Upper lobe of right lung (tissue), 1 donor: ENCODE measurements around the gene SEL1L. TPM values are rescaled to one million over a fixed set of nuclear protein-coding genes. Genes with fewer than 3 reads are reported as not detected.

Source experiments
- ATAC-seq: fragments of 200-7000 bp; cut with Tn5 transposase; one replicate; pipeline ENCODE4 v1.9.1; 2020; ENCODE audit warnings: mild to moderate bottlenecking, moderate library complexity
- DNase-seq: peaks from one replicate; pipeline ENCODE4 v3.0.0-alpha.2; 2020
- H3K27ac ChIP-seq: fragments of 200-600 bp; one replicate; pipeline ENCODE4 v1.8.0; 2022
- H3K27me3 ChIP-seq: fragments of 200-600 bp; one replicate; pipeline ENCODE4 v1.8.0; 2022; ENCODE audit warnings: mild to moderate bottlenecking
- H3K36me3 ChIP-seq: fragments of 200-600 bp; one replicate; pipeline ENCODE4 v1.8.0; 2022
- H3K4me1 ChIP-seq: fragments of 200-600 bp; one replicate; pipeline ENCODE4 v1.8.0; 2022
- H3K4me3 ChIP-seq: fragments of 200-600 bp; one replicate; pipeline ENCODE4 v1.8.0; 2022; ENCODE audit warnings: mild to moderate bottlenecking
- H3K9me3 ChIP-seq: fragments of 200-600 bp; one replicate; pipeline ENCODE4 v1.8.0; 2022
- CTCF ChIP-seq: fragments of 200-600 bp; IDR thresholded peaks from one replicate; pipeline ENCODE4 v1.8.0; 2022; ENCODE audit warnings: antibody characterized with exemption
- intact Hi-C: fragments of 100-400 bp; cut with DNase I; formaldehyde crosslinking; loops from one replicate; pipeline ENCODE4 v1.11.0; 2022
- total RNA-seq: library from RNA; stranded (reverse); fragmentation: NEBNext Ultra II Directional; extraction: Animal tissue kit (Norgen Biotek cat#: 25700); gene quantifications from one replicate; pipeline ENCODE4 v1.2.1, GENCODE V29; 2021
- donor health status: DM: no; HTN: yes; CAD: no; lungs with severe emphysema.

The SEL1L gene
- total RNA-seq, 1 donor from 2014 or later = 108 TPM

- DNase-seq (no peak), ATAC-seq (no peak)
- H3K27ac ChIP-seq = no peak overlapping the region
- no peaks in the 10 kb centered on the region for H3K27me3 ChIP-seq
- no peak overlapping the region for H3K4me3 ChIP-seq
- H3K36me3 ChIP-seq = peaks cover 74% of the 10 kb centered on the region
- H3K9me3 ChIP-seq = no peaks in the 10 kb centered on the region
- intact Hi-C loops = no loop called here
- peaks cover 32% of the 10 kb centered on the region for H3K4me1 ChIP-seq
- TF ChIP-seq CTCF = no peak
Measured at GRCh38 chr14:81525129-81525528, 8.5 kb downstream of the SEL1L start.

- Histone ChIP-seq H3K27ac (no peak overlapping the region), H3K27me3 (no peaks in the 10 kb centered on the region), H3K4me1 (peaks cover 32% of the 10 kb centered on the region), H3K36me3 (peaks cover 74% of the 10 kb centered on the region), H3K4me3 (no peak overlapping the region), H3K9me3 (no peaks in the 10 kb centered on the region)
- TF ChIP-seq CTCF = no peak
- intact Hi-C loops = no loop called here
- ATAC-seq (no peak), DNase-seq (no peak)
Measured at GRCh38 chr14:81523616-81524015, 10.0 kb downstream of the SEL1L start.

- H3K27ac ChIP-seq = no peak overlapping the region
- no peak for ATAC-seq
- no peaks in the 10 kb centered on the region for H3K27me3 ChIP-seq
- H3K36me3 ChIP-seq = peaks cover 74% of the 10 kb centered on the region
- H3K4me3 ChIP-seq = no peak overlapping the region
- intact Hi-C loops = no loop called here
- no peak for DNase-seq
- H3K4me1 ChIP-seq = peaks cover 32% of the 10 kb centered on the region
- no peaks in the 10 kb centered on the region for H3K9me3 ChIP-seq
- TF ChIP-seq CTCF = no peak
Measured at GRCh38 chr14:81523016-81523415, 10.6 kb downstream of the SEL1L start.

- ATAC-seq (no peak), DNase-seq (no peak)
- Histone ChIP-seq H3K4me1 (peaks cover 46% of the 10 kb centered on the region), H3K9me3 (no peaks in the 10 kb centered on the region), H3K27me3 (no peaks in the 10 kb centered on the region), H3K4me3 (no peak overlapping the region), H3K36me3 (peaks cover 61% of the 10 kb centered on the region), H3K27ac (peak overlapping the region; percentile 27)
- intact Hi-C loops = no loop called here
- no peak for TF ChIP-seq CTCF
Measured at GRCh38 chr14:81521356-81521755, 12.3 kb downstream of the SEL1L start.

- Histone ChIP-seq H3K9me3 (no peaks in the 10 kb centered on the region), H3K27ac (peak overlapping the region; percentile 61), H3K4me1 (peaks cover 46% of the 10 kb centered on the region), H3K27me3 (no peaks in the 10 kb centered on the region), H3K36me3 (peaks cover 41% of the 10 kb centered on the region), H3K4me3 (no peak overlapping the region)
- intact Hi-C loops = no loop called here
- DNase-seq (no peak), ATAC-seq (peak; percentile 94)
- no peak for TF ChIP-seq CTCF
Measured at GRCh38 chr14:81519200-81520011, 14.2 kb downstream of the SEL1L start.
